Skin of body (tissue), 2 donors: ENCODE results near the gene UQCRQ. TPM values are rescaled to one million over a fixed set of nuclear protein-coding genes. Genes with fewer than 3 reads are reported as not detected.

Experiments
- DNase-seq: peaks from one replicate; lab custom pipeline; 2025; lab: John Stamatoyannopoulos, UW
- total RNA-seq: library from RNA; depleted of rRNA; stranded (reverse); fragments of >200 nt; gene quantifications from one replicate; pipeline ENCODE4 v1.2.3, GENCODE V29; 2014

Gene UQCRQ
- total RNA-seq = 76.1 TPM

DNA sequence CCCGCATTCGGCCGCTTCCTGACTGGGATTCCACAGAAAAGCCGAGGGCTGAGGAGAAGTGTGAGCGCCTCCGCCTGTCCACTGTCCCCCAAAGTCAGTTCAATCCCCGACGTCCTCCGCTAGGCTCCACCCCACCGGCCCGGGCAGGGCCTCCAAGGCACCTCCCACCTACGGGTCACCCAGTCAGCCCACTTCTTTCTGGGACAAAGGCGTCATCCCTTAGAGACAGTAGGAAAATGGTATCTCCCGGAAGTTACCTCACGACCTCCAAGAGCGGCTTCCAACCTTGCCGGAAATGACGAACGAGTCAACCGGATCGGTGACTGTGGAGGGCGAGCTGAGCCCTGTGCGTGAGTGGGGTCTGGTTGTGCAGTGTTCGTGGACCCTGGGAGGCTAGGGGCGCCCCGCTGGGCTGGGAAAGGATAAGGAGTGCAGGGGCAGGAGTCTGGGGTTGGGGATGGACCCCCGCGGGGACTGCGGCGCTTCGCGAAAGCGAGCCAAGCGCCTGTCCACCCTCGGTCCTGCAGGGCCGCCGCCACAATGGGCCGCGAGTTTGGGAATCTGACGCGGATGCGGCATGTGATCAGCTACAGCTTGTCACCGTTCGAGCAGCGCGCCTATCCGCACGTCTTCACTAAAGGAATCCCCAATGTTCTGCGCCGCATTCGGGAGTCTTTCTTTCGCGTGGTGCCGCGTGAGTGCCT, at the start of gene UQCRQ, which contains the start of gene GDF9:
UQCRQ (plus strand) TSS at position 301 of the 704 bp plus-strand sequence; CDS start at position 541, 240 bp downstream.
GDF9 (minus strand) TSS at position 128 of the 704 bp plus-strand sequence. CDS start 1,936 bp downstream, outside the sequence.
- peak; percentile 99 for DNase-seq

DNA sequence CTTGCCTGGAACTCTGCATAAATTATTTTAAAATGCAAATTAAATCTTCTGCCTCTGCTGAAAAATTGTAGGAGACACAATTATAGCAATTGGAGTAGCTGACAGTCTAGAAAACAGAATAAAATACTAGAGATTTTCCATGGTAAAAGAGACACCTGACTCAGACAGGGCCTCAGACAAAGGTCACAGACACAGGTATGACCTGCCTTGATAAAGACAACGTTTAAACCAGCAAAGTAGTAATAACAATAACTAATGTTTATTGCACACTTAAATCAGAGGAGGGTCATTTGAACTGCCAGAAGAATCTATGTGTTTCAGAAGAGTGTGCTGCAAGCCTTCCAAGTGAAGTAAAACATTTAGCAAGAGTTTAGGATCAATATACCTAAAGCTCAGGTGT, 49.4 kb upstream of the UQCRQ start:
- no peak for DNase-seq

DNA sequence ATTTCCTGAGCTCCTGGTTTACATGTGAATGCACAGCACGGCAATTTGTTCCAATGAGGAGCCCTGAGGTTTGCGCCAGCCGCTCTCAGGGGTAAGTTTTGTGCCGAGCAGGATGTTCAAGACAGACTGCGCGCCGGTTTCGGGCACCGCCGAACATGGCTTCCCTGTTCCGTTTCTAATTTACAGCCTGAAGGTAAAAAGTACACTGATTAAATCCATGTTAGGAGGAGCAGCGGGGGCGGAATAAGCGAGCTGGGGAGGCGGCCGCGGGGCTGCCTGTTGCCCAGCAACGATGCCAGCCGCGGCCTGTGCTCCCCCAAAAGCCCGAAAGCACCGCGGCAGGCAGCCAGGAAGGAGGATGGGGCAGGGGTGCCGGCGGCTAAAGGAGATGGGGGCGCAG, 47.0 kb upstream of the UQCRQ start:
- DNase-seq = no peak

DNA sequence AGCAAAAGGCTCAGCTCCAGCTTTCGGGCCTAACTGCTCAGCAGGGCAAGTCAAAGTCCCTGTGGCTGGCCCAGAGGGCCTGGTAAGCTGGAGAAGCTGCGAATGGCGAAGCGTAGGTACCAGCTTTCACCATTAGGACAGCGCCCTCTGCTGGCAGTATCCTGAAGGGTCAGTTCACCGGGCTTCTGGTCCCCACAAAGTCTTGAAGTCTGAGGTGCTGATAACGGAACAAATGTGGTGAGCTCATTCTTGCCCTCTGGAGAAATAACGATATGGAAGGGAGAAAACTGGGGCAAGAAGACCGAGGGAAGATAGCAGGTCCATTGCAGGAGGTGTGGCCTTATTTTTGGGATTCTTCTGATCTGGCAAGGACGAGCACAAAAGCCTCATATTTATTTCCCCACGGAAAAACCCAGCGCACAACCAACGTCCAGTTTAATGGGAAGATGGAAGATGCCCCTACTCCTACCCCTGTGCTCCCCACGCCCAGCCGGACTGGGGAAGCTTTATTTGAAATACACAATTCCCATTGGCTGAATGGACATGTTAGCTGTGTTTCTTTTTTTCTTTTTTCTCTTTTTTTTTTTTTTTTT, 46.2 kb upstream of the UQCRQ start:
- peak; percentile 65 for DNase-seq

DNA sequence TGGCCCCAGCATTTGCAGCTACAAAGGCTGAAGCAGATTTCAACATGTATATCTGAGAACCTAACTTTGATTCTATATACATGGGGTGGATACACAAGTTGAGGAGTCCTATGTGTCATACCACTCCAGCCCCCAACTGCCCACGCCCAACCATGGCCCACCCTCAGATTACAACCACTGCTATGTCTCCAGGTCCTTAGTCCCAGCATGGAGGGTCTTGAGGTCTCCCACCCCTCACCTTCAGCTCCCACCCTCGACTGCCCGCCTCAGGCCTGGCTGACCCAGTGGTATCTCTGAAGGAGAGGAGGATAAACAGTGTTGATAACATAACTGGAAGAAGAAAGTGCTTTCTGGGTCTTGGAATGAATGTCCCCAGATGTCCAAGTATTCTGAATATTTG, 45.1 kb upstream of the UQCRQ start:
- DNase-seq = no peak

DNA sequence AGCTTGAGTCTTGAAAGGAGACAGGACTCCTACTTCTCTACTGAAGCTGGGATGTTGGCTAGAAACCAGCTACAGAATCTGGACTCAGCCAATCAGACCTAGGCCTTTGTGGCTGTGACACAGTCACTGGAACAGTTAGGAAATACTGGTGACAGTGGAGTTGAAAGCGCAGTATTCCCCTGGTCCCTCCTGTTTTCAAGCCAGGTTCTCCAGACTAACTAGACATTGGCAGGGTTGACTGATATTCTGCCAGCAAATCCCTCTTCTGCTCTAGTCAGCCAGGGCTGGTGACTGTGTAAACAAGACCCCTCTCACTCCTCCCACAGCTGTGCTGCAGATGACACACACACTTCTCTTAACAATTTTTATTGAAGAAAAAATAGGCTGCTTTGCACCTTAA, 44.7 kb upstream of the UQCRQ start:
- peak; percentile 46 for DNase-seq

DNA sequence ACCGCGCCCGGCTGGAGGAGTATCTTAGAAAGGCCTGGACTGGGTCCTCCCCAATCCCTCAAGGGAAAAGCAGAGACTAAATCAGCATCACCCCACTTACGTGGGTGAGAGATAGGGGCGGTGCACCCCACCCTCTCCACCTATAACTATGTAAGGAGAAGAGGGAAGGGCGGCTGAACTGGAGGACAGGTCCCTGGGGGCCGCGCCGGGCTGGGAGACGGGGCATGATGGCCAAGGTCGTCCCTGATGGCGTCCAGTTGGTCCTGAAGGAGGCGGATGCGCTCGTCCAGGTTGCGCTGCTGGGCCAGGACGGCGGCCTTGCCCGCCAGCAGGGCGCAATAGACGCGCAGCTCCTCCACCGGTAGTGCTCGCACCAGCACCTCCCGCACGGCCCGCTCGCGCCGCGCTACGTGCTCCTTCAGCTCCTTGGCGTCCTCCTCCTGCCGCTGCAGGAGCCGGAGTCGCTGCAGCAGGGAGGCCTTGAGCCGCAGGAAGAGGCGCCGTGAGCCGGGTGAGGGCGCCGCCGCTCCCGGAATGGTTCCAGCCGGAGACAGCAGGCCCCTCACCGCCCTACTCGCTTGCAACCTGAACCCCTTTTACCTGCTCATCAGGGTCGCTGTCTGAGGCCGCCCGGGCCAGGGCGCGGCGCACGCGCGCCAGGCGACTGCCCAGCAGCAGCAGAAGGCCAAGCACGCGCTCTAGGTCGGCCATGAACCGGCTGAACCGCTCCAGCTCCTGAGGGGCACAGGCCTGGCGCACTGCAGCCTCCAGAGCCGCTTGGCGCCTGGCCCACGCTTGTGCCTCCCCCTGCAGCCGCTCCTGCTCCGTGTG, 43.6 kb upstream of the UQCRQ start:
- no peak for DNase-seq

DNA sequence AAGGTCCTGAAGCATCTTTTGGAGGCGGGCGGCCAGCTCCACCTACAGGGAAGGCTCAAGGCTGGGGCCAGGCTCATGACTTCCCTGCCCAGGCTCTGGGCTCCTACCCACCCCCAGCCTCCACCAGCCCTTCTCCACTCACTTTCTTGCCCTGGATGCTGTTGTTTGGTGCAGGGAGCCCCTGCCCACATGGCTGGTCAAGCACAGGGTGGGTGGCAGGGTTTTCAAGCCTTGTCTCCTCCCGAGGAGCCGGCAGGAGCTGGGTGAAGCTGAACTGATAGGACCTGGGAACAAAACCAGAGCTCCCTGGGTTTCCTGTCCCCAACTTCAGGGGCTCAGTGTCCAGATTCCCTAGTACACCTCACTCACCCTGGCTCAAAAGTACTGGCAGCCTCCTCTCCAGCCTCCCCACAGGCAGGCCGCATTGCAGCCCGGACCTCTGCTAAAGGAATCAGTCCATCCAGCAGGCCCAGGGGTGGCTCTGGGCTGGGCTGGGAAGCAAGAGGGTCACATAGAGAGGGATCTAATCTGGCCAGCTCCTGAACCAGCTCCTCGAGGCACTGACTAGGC, 42.9 kb upstream of the UQCRQ start:
- no peak for DNase-seq

DNA sequence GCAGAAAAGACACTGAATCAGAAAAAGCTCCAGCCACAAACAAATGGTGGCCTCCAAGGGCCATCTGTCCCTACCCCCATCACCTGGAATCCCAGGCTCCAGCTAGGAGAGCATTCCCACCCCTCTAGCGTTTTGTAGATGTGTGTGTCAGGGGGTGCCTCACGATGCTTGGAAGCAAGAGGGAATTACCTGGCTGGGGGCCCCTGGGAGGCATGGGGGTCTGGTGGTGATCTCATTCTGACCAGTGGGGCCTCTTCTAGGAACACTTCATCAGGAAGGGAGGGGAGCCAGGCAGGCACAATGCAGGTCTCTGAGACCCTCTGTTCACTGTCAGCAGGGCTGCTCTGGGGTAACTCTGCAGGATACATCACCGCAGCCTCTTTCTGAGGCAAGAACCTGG, 42.0 kb upstream of the UQCRQ start:
- no peak for DNase-seq

DNA sequence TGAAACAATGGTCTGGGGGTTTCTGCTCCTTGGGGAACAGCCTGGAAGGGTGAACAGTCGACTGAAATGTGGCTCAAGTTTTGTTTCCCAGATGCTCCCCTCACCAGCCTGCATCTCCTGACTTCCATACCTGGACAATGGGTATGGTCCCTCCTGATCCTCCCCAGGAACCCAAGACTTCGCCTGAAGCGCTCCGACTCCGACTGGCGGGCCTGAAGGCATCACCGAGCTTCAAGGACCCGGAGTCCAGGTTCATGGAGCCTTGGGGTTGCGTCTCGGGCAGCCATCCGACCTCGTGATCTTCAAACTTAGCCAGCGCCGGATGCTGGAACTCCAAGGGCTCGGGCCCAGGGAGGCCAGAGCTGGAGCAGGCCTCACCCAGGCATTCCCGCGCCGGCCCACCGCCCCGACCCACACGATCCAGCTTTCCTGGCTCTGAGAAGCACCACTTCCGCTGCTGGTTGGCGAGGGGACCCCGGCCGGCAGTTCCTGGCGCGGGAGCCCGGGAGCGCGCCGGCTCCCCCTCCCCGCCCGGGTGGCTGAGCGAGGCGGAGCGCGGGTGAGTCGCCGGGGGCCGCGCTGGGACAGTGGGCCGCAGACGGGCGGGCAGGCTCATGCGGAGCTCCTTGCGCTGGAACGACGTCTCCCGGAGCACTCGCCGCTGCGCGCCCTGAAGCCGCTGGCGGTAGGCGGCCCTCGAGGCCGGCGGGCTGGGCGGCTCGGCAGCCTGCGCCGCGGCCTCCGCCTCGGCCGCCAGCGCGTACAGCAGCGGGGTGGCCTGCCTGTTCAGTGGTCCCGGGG, 41.2 kb upstream of the UQCRQ start:
- DNase-seq = no peak

DNA sequence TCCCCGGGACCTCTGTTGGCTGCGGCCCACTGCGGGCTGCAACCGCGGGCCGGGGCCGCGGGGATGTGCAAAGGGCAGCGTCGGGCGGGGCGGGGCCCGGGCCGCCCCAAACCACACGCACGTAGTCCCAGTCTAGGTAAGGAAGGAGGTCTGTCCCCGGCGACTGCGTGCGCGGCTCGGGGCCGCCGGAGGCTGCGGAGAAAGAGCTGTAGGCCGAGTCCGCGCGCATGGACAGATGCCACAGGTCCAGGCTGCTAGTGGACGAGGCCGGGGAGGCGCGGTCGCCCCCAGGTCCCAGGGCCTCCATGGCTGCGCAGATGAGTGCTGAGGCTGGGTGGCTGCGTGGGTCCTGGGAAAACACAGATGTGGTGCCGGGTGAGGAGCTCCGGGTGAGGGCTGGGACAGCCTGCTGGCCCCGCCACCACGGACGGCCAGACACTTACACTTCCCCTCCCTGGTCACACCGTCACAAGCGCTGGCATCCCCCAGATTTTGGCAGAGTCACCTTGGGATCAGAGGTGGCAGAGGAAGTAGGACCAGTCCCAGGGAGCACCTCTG, 40.5 kb upstream of the UQCRQ start:
- no peak for DNase-seq

DNA sequence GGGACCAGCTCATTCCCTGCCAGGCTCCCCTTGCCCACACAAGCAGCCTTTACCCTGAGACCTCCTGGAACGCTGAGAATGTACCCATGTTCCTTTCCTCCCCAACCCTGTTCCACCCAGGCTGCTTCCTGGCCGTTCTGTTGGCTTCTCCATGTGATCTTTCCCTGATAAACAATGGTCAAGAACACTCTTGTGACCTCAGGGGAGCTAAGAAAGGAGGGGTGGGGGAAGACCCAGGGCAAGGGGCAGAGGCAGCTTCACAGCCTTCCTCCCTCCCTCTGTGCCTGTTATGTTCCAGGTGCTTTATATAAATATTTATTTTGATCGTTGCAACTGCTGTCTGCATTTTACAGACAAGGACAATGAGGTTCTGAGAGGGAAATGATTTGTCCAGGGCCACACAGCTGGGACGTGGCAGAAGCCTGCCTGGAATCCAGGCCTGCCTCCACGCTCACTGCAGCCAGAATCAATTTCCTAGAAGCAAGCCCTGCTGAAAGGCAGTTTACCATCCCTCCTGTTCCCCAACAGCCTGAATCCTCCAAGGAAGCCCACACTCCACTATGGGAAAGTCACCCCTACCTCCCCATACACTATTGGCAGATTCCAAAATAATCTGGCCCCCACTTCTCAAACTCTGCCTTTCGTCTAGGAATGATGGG, 39.9 kb upstream of the UQCRQ start:
- DNase-seq = no peak

DNA sequence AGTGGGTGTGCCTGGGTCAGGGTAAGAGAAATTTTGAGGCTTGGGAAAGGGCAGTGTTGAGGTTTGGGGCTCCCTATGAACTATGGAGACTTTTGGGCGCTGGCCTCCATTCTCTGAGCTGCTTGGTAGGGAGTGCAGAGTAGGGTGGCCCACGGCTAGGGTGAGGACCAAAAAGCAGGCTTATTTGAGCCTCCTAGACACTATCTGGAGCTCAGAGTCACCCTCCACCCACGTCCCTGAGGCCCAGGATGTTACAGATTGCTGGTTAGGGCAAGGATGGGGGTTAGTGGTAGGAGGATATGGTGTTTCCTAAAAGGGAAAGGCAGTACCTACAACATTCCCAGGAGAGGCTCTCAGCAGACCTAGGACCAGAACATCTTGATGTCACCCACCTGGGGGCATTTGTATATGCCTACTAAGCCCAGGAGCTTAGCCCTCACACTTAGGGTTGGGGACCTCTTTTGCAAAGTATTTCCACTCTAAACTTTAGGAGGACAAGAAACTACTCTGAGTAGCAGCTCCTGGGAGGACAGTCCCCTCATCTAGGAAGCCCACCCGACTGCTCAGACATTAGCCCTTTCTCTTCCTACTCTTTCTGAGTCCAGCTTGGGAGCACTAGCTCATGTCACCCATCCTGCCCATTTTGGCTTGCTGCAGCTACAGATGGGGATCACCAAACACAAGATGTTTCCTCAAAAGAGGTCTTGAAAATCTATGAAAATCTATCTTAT, 38.3 kb upstream of the UQCRQ start:
- no peak for DNase-seq

DNA sequence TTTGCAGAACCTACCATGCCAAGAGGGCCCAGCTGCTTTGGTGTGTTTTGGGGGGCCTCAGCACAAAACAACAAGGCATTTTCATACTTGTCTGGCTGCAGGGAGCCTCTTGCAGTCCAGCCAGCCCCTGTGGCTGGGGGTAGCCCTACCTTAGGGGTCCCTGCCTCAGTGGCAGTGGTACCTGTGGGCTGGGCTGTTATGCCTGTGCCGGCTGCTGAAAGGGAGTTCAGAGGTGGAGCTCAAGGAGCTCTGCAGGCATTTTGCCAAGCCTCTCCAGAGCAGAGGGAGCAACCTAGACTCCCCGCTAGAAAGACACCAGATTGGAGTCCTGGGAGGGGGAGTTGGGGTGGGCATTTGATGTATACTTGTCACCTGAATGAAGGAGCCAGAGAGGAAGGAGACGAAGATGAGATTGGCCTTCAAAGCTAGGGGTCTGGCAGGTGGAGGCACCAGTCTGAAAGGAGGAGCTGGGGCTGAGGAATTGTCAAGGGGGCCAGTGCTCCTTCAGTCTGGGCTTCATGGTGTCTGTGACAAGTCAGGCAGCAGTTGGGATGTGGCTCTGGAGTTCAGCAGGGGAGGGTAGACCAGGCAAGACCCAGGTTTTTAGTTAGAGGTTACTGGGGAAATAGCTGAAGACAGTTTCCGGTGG, 37.5 kb upstream of the UQCRQ start:
- DNase-seq = no peak

DNA sequence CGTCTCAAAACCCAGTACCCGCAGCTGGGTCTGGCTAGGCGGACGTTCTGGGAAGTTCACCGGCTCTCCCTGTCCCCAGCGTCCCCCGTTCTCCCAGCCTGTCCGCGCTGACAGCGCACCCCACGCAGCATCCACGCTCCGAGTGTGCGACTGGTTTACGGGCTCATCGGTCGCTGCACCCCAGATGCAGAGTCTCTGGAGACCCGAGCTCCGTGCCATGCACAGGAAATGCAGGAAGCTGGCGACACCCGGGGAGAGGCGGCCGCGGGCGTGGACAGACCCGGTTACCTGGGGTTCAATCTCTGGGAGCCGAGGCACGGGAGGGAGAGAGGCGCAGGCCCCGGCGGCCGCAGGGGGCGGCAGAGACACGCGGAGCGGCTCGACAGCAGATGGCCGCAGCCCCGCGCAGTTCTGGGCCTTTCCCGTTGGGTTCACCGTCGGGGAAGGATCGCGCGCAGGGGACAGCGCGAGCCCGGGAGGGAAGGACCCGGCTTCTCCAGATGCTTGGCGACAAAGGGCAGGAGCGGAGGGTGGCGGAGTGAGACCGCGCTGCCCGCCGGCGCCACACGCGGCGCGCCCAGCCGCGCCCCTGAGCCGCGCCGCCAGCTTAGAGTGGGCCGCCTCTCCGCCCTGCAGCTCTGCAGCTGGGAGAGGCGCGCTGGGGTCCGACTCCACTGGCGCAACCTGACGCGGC, 36.6 kb upstream of the UQCRQ start:
- no peak for DNase-seq

DNA sequence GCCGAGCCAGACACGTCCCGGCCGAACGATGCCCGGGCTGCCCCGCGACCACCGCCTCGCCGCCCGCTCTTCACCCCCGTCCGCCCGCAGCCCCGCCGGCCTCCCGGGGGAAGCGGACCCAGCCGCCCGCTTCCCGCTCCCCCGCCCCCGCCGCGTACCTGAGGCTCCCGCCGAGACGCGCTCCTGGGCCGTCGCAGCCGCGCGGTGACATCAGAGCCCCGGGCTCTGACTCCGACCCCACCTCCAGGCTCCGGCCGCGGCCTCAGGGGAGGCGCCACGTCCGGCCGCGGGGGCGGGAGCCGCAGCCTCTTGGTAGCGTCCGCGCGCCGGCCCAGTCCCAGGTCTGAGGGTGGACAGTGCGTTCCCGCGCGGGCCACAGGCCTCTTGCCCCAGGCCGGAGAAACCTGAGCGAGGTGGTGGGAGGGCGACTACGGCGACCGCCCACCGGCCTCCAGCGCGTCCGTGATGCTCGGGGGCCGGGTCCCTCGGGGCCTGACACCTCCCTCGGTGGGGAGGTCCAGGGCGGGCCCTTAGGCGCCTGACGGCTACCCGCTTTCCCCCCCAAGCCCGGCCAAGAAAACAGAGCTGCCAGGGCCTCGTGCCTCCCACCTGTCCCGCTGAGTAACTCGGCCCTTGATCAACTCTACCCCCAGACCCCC, 35.9 kb upstream of the UQCRQ start, which contains the start of gene SHROOM1:
SHROOM1 (minus strand) TSS at position 212 of the 659 bp plus-strand sequence. CDS start 4,507 bp downstream, outside the sequence.
- DNase-seq = no peak

DNA sequence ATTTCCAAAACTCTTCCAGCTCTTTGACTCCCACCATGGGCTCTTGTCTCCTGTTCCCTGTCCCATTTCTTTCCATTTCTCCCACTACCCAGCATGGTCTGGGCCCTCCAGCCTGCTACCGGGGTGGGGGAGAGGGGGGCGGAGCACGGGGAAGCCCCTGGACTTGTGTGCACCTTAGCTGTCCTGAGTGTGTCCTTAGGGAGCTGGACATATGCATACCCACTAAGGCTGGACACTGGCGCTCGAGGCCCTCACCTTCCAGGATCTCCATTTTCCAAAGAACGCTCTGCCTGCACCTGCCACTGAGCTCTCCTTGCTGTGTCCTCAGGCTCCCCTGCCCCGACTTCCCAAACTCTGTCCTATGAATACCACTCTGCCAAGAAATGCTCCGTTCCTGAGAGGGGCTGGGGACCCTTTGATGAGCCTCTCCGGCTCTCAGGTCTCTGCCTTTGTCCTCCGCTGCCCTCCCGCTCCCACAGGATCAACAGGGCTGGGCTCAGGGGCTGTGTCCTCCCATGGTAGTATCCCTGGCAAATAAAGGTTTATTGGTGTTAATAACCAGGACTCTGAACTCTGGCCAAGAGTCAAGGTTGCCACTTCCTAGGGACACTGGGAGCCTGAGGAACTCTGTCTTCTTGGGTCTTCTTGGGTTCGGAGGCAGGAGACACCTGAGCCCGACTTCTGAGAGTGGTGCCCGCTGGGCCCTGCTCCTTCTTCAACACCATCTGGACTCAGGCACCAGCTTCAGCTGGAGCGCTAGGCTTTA, 35.2 kb upstream of the UQCRQ start:
- DNase-seq = no peak
